Forelimb muscle (tissue), 1 donor: Measurements from ENCODE around the gene OXTR. TPM values are rescaled to one million over a fixed set of nuclear protein-coding genes. Genes with fewer than 3 reads are reported as not detected.

Source experiments
- DNase-seq: peaks from one replicate; pipeline ENCODE4 v3.0.0-alpha.2; 2013; ENCODE audit warnings: low read depth
- polyA plus RNA-seq: library from polyadenylated mRNA; unstranded; fragments of 120-200 nt; gene quantifications from one replicate; pipeline ENCODE4 v1.2.1, GENCODE V29; 2013; ENCODE audit not compliant: insufficient read length

The OXTR gene
- polyA plus RNA-seq, 1 donor, result 9.4 TPM

- no peak for DNase-seq
These were observed 1.6 kb downstream of the OXTR start for GRCh38 chr3:8767667-8768363.

DNA sequence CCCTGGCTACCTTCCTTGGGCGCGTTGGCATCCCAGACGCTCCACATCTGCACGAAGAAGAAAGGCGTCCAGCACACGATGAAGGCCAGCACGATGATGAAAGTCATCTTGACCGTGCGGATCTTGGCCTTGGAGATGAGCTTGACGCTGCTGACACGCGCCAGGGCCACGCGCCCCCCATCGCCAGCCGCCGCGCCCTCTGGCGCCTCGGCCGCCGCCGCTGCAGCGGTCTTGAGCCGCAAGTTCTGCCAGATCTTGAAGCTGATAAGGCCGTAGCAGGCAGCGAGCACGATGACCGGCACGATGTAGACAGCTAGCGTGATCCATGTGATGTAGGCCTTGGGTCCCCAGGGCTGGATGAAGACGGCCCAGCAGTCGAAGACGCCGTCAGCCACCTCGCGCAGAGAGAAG is 2.2 kb downstream of the OXTR start:
- DNase-seq, result no peak

DNA sequence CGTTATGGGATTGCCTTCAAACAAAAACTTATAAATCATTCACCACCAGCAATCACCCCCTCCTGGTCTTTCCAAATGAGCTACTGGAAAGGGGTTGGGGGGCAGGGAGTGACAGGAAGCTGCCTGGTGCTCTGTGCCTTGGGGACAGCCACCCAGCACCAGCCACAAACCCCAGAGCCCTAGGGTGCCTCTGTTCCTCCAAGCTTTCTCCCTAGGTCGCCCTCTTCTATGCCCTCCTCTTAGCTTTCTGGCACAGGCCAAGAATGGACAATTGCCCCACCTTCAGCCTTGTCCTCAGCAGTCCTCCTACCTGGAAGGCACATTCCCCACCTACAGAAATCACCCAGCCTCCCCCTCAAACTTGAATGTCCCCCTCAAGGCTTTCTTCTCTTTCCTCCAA is 3.3 kb downstream of the OXTR start:
- no peak for DNase-seq

DNA sequence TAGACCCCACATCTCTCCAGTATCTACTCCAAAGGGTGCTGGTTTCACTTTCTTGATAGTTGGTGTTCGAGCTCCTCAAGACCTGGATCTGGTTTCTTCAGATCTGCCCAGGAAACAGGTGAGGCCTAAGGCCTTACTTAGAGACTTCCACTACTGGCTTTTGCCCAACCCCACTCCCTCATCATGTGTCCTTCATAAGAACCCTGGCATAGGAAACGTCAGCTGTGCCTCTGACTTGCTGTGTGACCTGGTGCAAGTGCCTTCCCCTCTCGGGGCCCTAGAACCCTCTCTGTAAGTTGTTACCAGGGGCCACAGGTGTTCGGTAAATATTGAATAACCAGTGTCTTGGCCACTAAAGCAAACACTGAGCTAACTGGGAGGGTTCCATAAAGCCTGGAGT is 3.9 kb downstream of the OXTR start:
- DNase-seq, result no peak

GRCh38 chr3:8764528-8764927 is 4.9 kb downstream of the OXTR start:
- DNase-seq, result no peak

DNA sequence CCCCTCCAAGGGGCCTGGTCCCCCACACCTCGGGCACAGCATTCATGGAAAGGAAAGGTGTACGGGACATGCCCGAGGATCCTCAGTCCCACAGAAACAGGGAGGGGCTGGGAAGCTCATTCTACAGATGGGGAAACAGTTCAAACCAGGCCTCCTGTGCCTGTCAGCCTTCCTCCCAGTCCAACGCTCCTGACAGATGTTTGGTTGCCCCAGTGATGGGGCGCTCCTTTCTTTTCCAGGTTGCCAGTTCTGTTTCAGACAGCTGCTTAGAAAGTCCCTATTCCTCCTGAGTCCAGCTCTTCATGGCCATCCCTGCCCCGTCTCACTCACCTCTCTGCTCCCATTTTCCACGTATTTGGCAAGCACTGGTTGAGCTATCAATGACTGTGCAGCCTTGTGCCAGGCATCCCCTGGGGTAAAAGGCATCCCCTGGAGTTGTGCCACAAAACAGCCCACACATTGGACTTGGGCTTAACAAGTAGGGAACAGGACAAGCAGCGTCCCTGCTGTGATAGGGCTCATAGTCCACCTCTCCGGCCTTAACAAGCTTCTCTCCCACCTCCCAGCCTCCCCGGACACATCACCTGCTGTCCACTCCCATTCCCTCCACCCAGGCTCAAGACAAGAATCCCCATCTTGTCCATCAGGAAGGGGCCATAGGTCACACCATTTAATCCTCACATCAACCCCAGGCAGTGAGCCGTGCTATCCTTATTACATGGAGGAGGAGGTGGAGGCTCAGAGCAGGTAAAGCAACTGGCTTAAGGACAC is 6.6 kb downstream of the OXTR start:
- DNase-seq, result no peak

GRCh38 chr3:8761866-8762265 is 7.5 kb downstream of the OXTR start:
- DNase-seq, result no peak

DNA sequence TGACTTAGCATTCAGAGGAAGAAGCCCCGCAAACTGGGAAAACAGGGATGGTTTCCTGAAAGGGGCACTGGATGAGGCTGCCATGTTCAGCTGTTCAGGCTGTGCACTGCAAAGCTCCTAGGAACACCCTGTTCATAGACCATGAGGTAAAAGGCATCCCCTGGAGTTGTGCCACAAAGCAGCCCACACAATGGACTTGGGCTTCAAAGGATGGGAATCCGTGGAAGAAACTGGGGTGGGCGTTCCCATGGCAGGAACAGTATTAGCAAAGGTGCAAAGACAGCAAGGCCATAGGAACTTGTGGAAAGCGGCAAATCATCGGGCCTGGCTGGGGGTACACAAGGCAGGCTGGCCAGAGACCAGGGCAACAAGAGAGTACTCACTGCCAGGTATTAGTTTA is 8.9 kb downstream of the OXTR start:
- DNase-seq, result no peak

- DNase-seq, result no peak
These were observed 9.3 kb downstream of the OXTR start for GRCh38 chr3:8760091-8760490.

- DNase-seq, result no peak
These were observed 10.2 kb downstream of the OXTR start for GRCh38 chr3:8759038-8759707.

GRCh38 chr3:8757551-8758518 is 11.6 kb downstream of the OXTR start:
- no peak for DNase-seq

GRCh38 chr3:8756671-8757070 is 12.7 kb downstream of the OXTR start:
- DNase-seq, result no peak

DNA sequence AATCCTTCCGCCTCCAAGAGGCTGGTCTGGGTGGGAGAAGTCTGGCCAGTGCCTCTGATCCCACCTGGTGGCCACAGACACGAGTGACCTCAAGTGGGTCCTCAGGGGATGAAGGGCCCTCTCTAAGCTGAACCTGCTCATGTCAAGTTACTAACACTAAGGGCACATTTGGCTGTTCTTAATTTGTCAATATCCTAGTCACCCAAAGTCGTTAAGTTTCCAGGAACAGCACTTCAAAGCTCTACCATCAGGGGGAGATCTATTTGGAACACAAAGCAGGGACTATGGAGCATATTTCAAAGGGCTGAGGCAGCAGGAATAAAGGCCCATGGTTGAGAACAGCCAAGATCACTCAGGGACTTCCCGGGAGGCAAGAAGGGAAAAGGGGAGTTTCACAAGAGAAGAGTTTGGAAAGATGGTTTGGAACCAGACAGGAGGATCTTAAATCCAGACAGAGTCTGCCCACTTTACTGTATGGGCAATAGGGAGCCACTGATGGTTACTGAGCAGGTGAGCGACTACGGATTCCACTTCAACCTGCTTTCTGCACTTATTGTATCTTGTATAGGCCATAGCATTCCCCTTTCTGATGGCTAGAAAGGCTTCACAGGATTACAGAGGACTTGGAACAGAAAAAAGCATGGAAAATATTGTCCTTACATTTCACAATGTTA is 13.7 kb downstream of the OXTR start:
- no peak for DNase-seq

GRCh38 chr3:8755097-8755496 is 14.3 kb downstream of the OXTR start:
- no peak for DNase-seq

DNA sequence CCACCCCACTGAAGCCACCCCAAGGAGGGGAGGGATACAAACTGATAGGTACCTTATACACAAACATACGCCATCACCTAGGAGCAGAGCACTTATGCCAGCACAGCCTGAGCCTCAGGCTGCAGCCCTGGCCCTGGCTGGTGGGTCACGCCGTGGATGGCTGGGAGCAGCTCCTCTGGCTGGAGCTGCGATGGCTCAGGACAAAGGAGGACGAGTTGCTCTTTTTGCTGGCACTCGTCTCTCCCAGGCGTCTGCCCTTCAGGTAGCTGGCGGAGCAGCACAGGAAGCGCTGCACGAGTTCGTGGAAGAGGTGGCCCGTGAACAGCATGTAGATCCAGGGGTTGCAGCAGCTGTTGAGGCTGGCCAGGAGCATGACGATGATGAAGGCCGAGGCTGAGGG is 16.6 kb downstream of the OXTR start:
- DNase-seq, result no peak

DNA sequence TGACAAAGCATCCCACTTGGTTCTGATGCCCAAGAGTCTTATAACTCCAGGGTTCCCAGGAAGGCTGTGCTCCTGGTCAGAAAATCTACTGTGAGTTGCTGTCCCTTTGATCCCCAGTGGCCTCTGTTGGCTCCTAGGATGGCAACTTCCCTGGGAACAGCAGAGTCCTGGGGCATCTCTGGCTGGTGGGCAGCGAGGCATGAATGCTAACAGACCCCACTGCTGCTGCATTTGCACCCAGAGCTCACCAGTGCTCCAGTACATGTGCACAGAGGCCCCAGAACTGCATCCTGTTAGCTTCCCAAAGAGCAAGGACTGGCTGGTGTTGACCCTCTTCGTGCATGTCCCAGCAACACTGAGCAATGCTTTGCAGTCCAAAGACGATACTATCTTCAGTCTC is 20.1 kb downstream of the OXTR start:
- no peak for DNase-seq

GRCh38 chr3:8746780-8747345 is 22.6 kb downstream of the OXTR start:
- DNase-seq, result no peak

GRCh38 chr3:8745619-8746370 is 23.6 kb downstream of the OXTR start:
- DNase-seq, result no peak

- no peak for DNase-seq
These were observed 25.5 kb downstream of the OXTR start for GRCh38 chr3:8743911-8744310.

- DNase-seq, result no peak
These were observed 26.3 kb downstream of the OXTR start for GRCh38 chr3:8743021-8743601.
